SK-N-SH (cell line): ENCODE results near the gene GALNT17. TPM values are rescaled to one million over a fixed set of nuclear protein-coding genes. Genes with fewer than 3 reads are reported as not detected.

Experiments
- CTCF ChIA-PET: fragments of 300-600, 350-600 bp; formaldehyde crosslinking; extraction: SDS; loops from one replicate; lab custom pipeline; 2021; lab: Yijun Ruan, JAX
- POLR2A ChIA-PET: fragments of 350-600 bp; sonication (Branson Sonifier 250); formaldehyde crosslinking; extraction: SDS; loops from one replicate; lab custom pipeline; 2020; ENCODE audit warnings: antibody characterized with exemption, inconsistent platforms; lab: Yijun Ruan, JAX
- DNase-seq: peaks from one replicate; pipeline ENCODE4 v3.0.0; 2012
- H2AFZ ChIP-seq: fragments of 200-600 bp; sonication (generic); 2 replicates; pipeline ENCODE4 v1.8.1; 2016; ENCODE audit warnings: antibody characterized with exemption, mild to moderate bottlenecking, low read depth
- H3F3A ChIP-seq: fragments of 200-600 bp; sonication (generic); replicated peaks from 2 replicates; pipeline ENCODE3; 2016; ENCODE audit warnings: antibody characterized with exemption, mild to moderate bottlenecking; ENCODE audit not compliant: insufficient read depth
- H3K27ac ChIP-seq, 2 experiments: fragments of 200-500 bp in 1 of 2; fragments of 200-600 bp in 1 of 2; sonication (Bioruptor generic) in 1 of 2; sonication (generic), shearing (Covaris generic) in 1 of 2; 2 replicates each; pipeline versions ENCODE4 v1.5.1 to v1.6.1; 2014 to 2016; ENCODE audit warnings: low read depth in 2 of 2, inconsistent platforms in 1 of 2, low read length in 1 of 2, mild to moderate bottlenecking in 1 of 2, mixed read lengths in 1 of 2
- H3K27me3 ChIP-seq: fragments of 200-600 bp; sonication (generic), shearing (Covaris generic); 2 replicates; pipeline ENCODE4 v1.6.1; 2016; ENCODE audit warnings: mixed run types; ENCODE audit not compliant: insufficient read depth
- H3K36me3 ChIP-seq, 2 experiments: fragments of 200-500 bp in 1 of 2; fragments of 200-600 bp in 1 of 2; sonication (Bioruptor generic) in 1 of 2; sonication (generic) in 1 of 2; replicated peaks in 1 of 2; 2 replicates each; pipeline versions ENCODE3 to v1.5.1; 2014 to 2016; ENCODE audit warnings: low read length in 1 of 2, mild to moderate bottlenecking in 1 of 2; ENCODE audit not compliant: insufficient read depth in 2 of 2, control insufficient read depth in 1 of 2
- H3K4me1 ChIP-seq, 2 experiments: fragments of 200-500 bp in 1 of 2; fragments of 200-600 bp in 1 of 2; sonication (Bioruptor generic) in 1 of 2; sonication (generic), shearing (Covaris generic) in 1 of 2; 2 replicates each; pipeline versions ENCODE4 v1.5.1 to v1.6.1; 2014 to 2016; ENCODE audit warnings: low read depth in 1 of 2, low read length in 1 of 2, mixed run types in 1 of 2; ENCODE audit not compliant: insufficient read depth in 2 of 2, control insufficient read depth in 1 of 2
- H3K4me2 ChIP-seq: fragments of 200-600 bp; sonication (generic), shearing (Covaris generic); 2 replicates; pipeline ENCODE4 v1.6.1; 2017; ENCODE audit warnings: mixed run types
- H3K4me3 ChIP-seq, 2 experiments: fragments of 200-500 bp in 1 of 2; fragments of 200-600 bp in 1 of 2; sonication (Bioruptor generic) in 1 of 2; sonication (generic), shearing (Covaris generic) in 1 of 2; 2 replicates each; pipeline versions ENCODE4 v1.5.1 to v1.8.1; 2014 to 2016; ENCODE audit warnings: low read depth in 2 of 2, inconsistent platforms in 1 of 2, low read length in 1 of 2, mild to moderate bottlenecking in 1 of 2, mixed read lengths in 1 of 2, moderate library complexity in 1 of 2
- H3K79me2 ChIP-seq: fragments of 200-600 bp; sonication (generic); 2 replicates; pipeline ENCODE4 v1.8.1; 2017; ENCODE audit warnings: mild to moderate bottlenecking; ENCODE audit not compliant: insufficient read depth
- H3K9ac ChIP-seq: fragments of 200-600 bp; sonication (generic); 2 replicates; pipeline ENCODE4 v1.6.1; 2017; ENCODE audit warnings: mixed run types
- H3K9me2 ChIP-seq: fragments of 200-600 bp; sonication (generic); 2 replicates; pipeline ENCODE4 v1.6.1; 2017; ENCODE audit warnings: mixed run types
- H3K9me3 ChIP-seq: fragments of 200-600 bp; sonication (generic); 2 replicates; pipeline ENCODE4 v1.6.1; 2017; ENCODE audit warnings: mixed run types, mild to moderate bottlenecking, moderate library complexity
- H4K20me1 ChIP-seq: fragments of 200-600 bp; sonication (generic); 2 replicates; pipeline ENCODE4 v1.6.1; 2017; ENCODE audit warnings: mild to moderate bottlenecking, mixed run types; ENCODE audit not compliant: insufficient read depth
- CHD2 ChIP-seq: fragments of 150-350 bp; IDR thresholded peaks from 2 replicates; pipeline ENCODE4 v1.6.1; 2018; ENCODE audit warnings: low read length; ENCODE audit not compliant: partially characterized antibody
- ELF1 ChIP-seq: IDR thresholded peaks from 2 replicates; pipeline ENCODE4 v1.4.0; 2012
- EP300 ChIP-seq, 2 experiments: IDR thresholded peaks; 2 replicates each; pipeline versions ENCODE4 v1.4.0 to v1.6.1; 2012; ENCODE audit warnings: borderline replicate concordance in 1 of 2, low read depth in 1 of 2, low read length in 1 of 2
- GABPA ChIP-seq: IDR thresholded peaks from 2 replicates; pipeline ENCODE4 v1.4.0; 2012; ENCODE audit warnings: low read depth, mild to moderate bottlenecking
- GATA2 ChIP-seq: sonication (generic); formaldehyde crosslinking; IDR thresholded peaks from 2 replicates; pipeline ENCODE4 v1.5.0; 2020; ENCODE audit warnings: mild to moderate bottlenecking, missing genetic modification reagents
- MEF2A ChIP-seq: IDR thresholded peaks from 2 replicates; pipeline ENCODE4 v1.4.0; 2012; ENCODE audit warnings: low read depth, borderline replicate concordance
- MXI1 ChIP-seq: IDR thresholded peaks from 2 replicates; pipeline ENCODE4 v1.6.1; 2012; ENCODE audit warnings: mild to moderate bottlenecking, low read depth, low read length, improper control_type of control experiment
- NFIC ChIP-seq: IDR thresholded peaks from 2 replicates; pipeline ENCODE4 v1.4.0; 2012; ENCODE audit warnings: borderline replicate concordance
- NRF1 ChIP-seq: IDR thresholded peaks from 2 replicates; pipeline ENCODE4 v1.6.1; 2012; ENCODE audit warnings: low read depth, mild to moderate bottlenecking, low read length
- POLR2AphosphoS5 ChIP-seq: IDR thresholded peaks from 2 replicates; pipeline ENCODE4 v1.6.1; 2012; ENCODE audit warnings: low read depth, low read length
- RAD21 ChIP-seq: IDR thresholded peaks from 2 replicates; pipeline ENCODE4 v1.6.1; 2012; ENCODE audit warnings: mild to moderate bottlenecking, low read length
- RFX5 ChIP-seq: IDR thresholded peaks from 2 replicates; pipeline ENCODE4 v1.6.1; 2012; ENCODE audit warnings: mild to moderate bottlenecking, improper control_type of control experiment, low read length
- SIN3A ChIP-seq: IDR thresholded peaks from 2 replicates; pipeline ENCODE4 v1.6.1; 2012; ENCODE audit warnings: low read depth, mild to moderate bottlenecking, low read length, moderate library complexity, borderline replicate concordance
- TAF1 ChIP-seq: IDR thresholded peaks from 2 replicates; pipeline ENCODE4 v1.6.1; 2012; ENCODE audit warnings: low read depth, mild to moderate bottlenecking, low read length, moderate library complexity, borderline replicate concordance
- YY1 ChIP-seq: IDR thresholded peaks from 2 replicates; pipeline ENCODE4 v1.4.0; 2012; ENCODE audit warnings: low read depth, mild to moderate bottlenecking
- WGBS: methylation state at CpG from one replicate; pipeline ENCODE4 v1.1.6; 2017; ENCODE audit warnings: low lambda C conversion rate; 5-methylcytosine and 5-hydroxymethylcytosine counted together
- polyA plus RNA-seq, 3 experiments: library from polyadenylated mRNA; depleted of rRNA; stranded (reverse); fragments of >200 nt; gene quantifications; 2 replicates each; pipeline ENCODE4 v1.2.3, GENCODE V29; 2012
- TF ChIP-seq, protein P1 (sequence below): IDR thresholded peaks from 2 replicates; pipeline ENCODE4 v1.4.0; 2012; ENCODE audit warnings: low read depth, borderline replicate concordance
- TF ChIP-seq, protein P2 (sequence below): IDR thresholded peaks from 2 replicates; pipeline ENCODE4 v1.6.1; 2012; ENCODE audit warnings: mild to moderate bottlenecking, low read depth, low read length, moderate library complexity
- TF ChIP-seq, protein P3 (sequence below): fragments of 150-350 bp; IDR thresholded peaks from 2 replicates; pipeline ENCODE4 v1.6.1; 2017; ENCODE audit warnings: antibody characterized with exemption, low read length, low read depth, borderline replicate concordance
- TF ChIP-seq, protein P4 (sequence below): fragments of 150-350 bp; IDR thresholded peaks from 2 replicates; pipeline ENCODE4 v1.6.1; 2016; ENCODE audit warnings: mild to moderate bottlenecking, low read depth, low read length

The GALNT17 gene
- polyA plus RNA-seq, 1 of the 3 experiments (the other 2 are of a cell fraction) = not detected

DNA sequence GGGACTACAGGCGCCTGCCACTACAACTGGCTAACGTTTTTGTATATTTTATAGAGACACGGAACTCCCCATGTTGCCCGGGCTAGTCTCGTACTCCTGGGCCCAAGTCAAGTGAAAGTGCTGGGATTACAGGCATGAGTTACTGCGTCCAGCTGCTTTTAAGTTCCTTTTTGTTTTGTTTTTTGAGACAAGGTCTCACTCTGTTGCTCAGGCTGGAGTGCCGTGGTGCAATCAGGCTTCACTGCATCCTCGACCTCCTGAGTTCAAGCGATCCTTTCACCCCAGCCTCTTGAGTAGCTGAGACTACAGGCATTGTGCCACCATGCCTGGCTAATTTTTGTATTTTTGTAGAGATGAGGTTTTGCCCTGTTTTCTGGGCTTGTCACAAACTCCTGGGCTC is 155.0 kb downstream of the GALNT17 start:
- POLR2A ChIA-PET = no interaction called here
- Histone ChIP-seq H3K36me3 (no peaks in the 10 kb centered on the region), H3K9ac (no peak overlapping the region), H4K20me1 (no peaks in the 10 kb centered on the region), H3K79me2 (no peaks in the 10 kb centered on the region), H3K27me3 (no peaks in the 10 kb centered on the region), H3K9me2 (no peaks in the 10 kb centered on the region), H3K9me3 (peaks cover 11% of the 10 kb centered on the region; the same call in 1 of the 2 replicates), H3F3A (no peaks in the 10 kb centered on the region), H2AFZ (no peak overlapping the region), H3K4me3 (no peak overlapping the region), H3K4me1 (no peaks in the 10 kb centered on the region), H3K27ac (no peak overlapping the region), H3K4me2 (no peak overlapping the region)
- no peak for TF ChIP-seq RAD21
- no peak for TF ChIP-seq CHD2
- TF ChIP-seq RFX5 = no peak
- no peak for TF ChIP-seq POLR2AphosphoS5
- no peak for TF ChIP-seq SIN3A
- no peak for TF ChIP-seq MEF2A
- CTCF ChIA-PET = no interaction called here
- DNase-seq = no peak
- WGBS = 10% methylated on average over 9 of the region's 9 CpGs

DNA sequence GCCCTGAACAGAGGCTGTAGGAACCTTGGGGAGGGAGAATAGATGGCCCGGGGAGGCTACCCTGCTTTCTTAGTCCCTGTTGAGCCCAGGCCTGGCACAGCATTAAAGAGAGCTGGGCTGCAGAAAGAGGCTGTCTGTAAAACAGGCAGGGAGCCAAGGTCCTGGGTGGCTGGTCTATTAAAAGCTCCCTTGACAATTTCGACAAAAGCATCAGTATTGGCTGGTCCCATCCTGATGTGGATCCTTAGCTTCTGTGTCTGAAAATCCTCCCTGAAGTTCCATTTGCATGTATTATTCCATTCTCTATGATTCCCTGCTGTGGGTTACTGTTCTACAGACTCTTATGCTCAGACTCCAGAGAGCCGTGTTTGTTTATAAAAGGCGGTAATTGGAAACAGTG is 158.5 kb downstream of the GALNT17 start:
- H3K4me2 ChIP-seq = no peak overlapping the region
- no peak overlapping the region for H2AFZ ChIP-seq
- no peaks in the 10 kb centered on the region for H3K79me2 ChIP-seq
- no peaks in the 10 kb centered on the region for H3K36me3 ChIP-seq
- H3K27ac ChIP-seq = no peak overlapping the region
- no peaks in the 10 kb centered on the region for H4K20me1 ChIP-seq
- H3K4me1 ChIP-seq = no peaks in the 10 kb centered on the region
- H3K9me3 ChIP-seq = peaks cover 12% of the 10 kb centered on the region; the same call in 1 of the 2 replicates
- 8% methylated on average over 4 of the region's 4 CpGs for WGBS
- CTCF ChIA-PET = no interaction called here
- POLR2A ChIA-PET = no interaction called here
- H3K4me3 ChIP-seq = no peak overlapping the region
- no peak overlapping the region for H3K9ac ChIP-seq
- no peaks in the 10 kb centered on the region for H3K27me3 ChIP-seq
- H3F3A ChIP-seq = no peaks in the 10 kb centered on the region
- no peak for DNase-seq
- H3K9me2 ChIP-seq = no peaks in the 10 kb centered on the region
- TF ChIP-seq NFIC = no peak
- no peak for TF ChIP-seq YY1
- no peak for TF ChIP-seq EP300 (IDR thresholded peaks at IDR 0.05; ENCODE audit: borderline replicate concordance in 1 of 2, low read depth in 1 of 2, low read length in 1 of 2)
- no peak for TF ChIP-seq GABPA
- TF ChIP-seq, protein P1, sequence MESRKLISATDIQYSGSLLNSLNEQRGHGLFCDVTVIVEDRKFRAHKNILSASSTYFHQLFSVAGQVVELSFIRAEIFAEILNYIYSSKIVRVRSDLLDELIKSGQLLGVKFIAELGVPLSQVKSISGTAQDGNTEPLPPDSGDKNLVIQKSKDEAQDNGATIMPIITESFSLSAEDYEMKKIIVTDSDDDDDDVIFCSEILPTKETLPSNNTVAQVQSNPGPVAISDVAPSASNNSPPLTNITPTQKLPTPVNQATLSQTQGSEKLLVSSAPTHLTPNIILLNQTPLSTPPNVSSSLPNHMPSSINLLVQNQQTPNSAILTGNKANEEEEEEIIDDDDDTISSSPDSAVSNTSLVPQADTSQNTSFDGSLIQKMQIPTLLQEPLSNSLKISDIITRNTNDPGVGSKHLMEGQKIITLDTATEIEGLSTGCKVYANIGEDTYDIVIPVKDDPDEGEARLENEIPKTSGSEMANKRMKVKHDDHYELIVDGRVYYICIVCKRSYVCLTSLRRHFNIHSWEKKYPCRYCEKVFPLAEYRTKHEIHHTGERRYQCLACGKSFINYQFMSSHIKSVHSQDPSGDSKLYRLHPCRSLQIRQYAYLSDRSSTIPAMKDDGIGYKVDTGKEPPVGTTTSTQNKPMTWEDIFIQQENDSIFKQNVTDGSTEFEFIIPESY = no peak
- TF ChIP-seq SIN3A = no peak
- TF ChIP-seq MXI1 = no peak
- TF ChIP-seq ELF1 = no peak
- TF ChIP-seq TAF1 = no peak
- TF ChIP-seq, protein P2, sequence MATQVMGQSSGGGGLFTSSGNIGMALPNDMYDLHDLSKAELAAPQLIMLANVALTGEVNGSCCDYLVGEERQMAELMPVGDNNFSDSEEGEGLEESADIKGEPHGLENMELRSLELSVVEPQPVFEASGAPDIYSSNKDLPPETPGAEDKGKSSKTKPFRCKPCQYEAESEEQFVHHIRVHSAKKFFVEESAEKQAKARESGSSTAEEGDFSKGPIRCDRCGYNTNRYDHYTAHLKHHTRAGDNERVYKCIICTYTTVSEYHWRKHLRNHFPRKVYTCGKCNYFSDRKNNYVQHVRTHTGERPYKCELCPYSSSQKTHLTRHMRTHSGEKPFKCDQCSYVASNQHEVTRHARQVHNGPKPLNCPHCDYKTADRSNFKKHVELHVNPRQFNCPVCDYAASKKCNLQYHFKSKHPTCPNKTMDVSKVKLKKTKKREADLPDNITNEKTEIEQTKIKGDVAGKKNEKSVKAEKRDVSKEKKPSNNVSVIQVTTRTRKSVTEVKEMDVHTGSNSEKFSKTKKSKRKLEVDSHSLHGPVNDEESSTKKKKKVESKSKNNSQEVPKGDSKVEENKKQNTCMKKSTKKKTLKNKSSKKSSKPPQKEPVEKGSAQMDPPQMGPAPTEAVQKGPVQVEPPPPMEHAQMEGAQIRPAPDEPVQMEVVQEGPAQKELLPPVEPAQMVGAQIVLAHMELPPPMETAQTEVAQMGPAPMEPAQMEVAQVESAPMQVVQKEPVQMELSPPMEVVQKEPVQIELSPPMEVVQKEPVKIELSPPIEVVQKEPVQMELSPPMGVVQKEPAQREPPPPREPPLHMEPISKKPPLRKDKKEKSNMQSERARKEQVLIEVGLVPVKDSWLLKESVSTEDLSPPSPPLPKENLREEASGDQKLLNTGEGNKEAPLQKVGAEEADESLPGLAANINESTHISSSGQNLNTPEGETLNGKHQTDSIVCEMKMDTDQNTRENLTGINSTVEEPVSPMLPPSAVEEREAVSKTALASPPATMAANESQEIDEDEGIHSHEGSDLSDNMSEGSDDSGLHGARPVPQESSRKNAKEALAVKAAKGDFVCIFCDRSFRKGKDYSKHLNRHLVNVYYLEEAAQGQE = no peak
- TF ChIP-seq, protein P3, sequence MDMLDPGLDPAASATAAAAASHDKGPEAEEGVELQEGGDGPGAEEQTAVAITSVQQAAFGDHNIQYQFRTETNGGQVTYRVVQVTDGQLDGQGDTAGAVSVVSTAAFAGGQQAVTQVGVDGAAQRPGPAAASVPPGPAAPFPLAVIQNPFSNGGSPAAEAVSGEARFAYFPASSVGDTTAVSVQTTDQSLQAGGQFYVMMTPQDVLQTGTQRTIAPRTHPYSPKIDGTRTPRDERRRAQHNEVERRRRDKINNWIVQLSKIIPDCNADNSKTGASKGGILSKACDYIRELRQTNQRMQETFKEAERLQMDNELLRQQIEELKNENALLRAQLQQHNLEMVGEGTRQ = no peak
- TF ChIP-seq NRF1 = no peak
- TF ChIP-seq GATA2 (CRISPR knock-in tag) = no peak
- TF ChIP-seq, protein P4, sequence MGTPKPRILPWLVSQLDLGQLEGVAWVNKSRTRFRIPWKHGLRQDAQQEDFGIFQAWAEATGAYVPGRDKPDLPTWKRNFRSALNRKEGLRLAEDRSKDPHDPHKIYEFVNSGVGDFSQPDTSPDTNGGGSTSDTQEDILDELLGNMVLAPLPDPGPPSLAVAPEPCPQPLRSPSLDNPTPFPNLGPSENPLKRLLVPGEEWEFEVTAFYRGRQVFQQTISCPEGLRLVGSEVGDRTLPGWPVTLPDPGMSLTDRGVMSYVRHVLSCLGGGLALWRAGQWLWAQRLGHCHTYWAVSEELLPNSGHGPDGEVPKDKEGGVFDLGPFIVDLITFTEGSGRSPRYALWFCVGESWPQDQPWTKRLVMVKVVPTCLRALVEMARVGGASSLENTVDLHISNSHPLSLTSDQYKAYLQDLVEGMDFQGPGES = no peak
- TF ChIP-seq POLR2AphosphoS5 = no peak
- TF ChIP-seq RAD21 = no peak
